ENCODE results near the gene IL19. TPM values are rescaled to one million over a fixed set of nuclear protein-coding genes. Genes with fewer than 3 reads are reported as not detected.

The IL19 gene
- total RNA-seq, 4 donors from 2014 or later = not detected

GRCh38 chr1:206883876-206884275 lies 113.3 kb downstream of the IL19 start:
- no peak for TF ChIP-seq CTCF (IDR thresholded peaks at IDR 0.05 in 4 of 5, conservative IDR thresholded peaks at IDR 0.05 in 1 of 5)
- TF ChIP-seq POLR2A (IDR thresholded peaks at IDR 0.05) = no peak
- no peak for DNase-seq
- no peak for ATAC-seq
- Histone ChIP-seq H3K4me3 (no peak overlapping the region), H3K27ac (no peak overlapping the region), H3K27me3 (no peaks in the 10 kb centered on the region), H3K9me3 (peaks cover 0 to 4% (median 0%) of the 10 kb centered on the region in 3 donors), H3K36me3 (no peaks in the 10 kb centered on the region), H3K4me1 (no peaks in the 10 kb centered on the region)
- in situ Hi-C loops (cut with MboI; ENCODE audit: low sequenced_read_pairs in 4 of 4) (no loop called here), intact Hi-C loops (cut with DNase I; ENCODE audit: low total_unique reads) (no loop called here)

DNA sequence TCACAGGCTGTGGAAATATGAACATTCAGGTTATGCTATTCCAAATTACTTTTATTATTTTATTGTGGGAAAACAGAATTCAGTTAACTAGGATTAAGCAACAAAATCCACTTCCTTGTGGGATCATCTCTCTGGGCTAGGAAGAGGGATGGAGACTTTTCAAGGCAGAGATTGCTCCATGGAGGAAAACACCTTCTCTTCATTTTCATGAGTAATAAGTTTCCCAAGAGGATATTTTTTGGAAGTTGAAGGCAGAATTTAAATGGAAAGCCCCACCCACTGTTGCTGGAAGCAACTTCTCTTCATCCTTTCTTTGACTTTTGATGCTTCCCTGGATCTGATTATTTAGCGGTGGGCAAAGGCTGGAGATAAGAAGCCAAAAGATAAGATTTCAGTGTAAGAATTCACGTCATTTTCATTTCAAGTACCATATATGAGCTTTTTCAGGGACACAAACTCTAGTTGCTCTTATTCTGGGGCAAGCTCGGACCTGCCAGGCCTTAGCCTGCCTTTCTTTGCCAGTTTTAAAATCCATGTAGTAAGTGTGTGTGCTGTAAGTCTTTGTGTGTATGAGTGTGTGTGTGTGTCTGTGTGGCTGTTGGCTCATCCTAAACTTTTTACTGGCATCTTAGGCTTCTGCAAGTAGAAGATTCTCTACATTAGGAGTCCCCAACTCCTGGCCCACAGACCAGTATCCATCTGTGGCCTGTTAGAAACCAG lies 114.9 kb downstream of the IL19 start:
- in situ Hi-C loops (cut with MboI; ENCODE audit: low sequenced_read_pairs in 4 of 4) (no loop called here), intact Hi-C loops (cut with DNase I; ENCODE audit: low total_unique reads) (no loop called here)
- Histone ChIP-seq H3K27ac (no peak overlapping the region), H3K4me3 (no peak overlapping the region), H3K4me1 (peaks cover 0 to 3% of the 10 kb centered on the region in 2 donors), H3K27me3 (no peaks in the 10 kb centered on the region), H3K9me3 (no peaks in the 10 kb centered on the region), H3K36me3 (no peaks in the 10 kb centered on the region)
- no peak for ATAC-seq
- no peak for TF ChIP-seq CTCF (IDR thresholded peaks at IDR 0.05 in 4 of 5, conservative IDR thresholded peaks at IDR 0.05 in 1 of 5)
- TF ChIP-seq POLR2A (IDR thresholded peaks at IDR 0.05) = no peak
- DNase-seq = no peak

DNA sequence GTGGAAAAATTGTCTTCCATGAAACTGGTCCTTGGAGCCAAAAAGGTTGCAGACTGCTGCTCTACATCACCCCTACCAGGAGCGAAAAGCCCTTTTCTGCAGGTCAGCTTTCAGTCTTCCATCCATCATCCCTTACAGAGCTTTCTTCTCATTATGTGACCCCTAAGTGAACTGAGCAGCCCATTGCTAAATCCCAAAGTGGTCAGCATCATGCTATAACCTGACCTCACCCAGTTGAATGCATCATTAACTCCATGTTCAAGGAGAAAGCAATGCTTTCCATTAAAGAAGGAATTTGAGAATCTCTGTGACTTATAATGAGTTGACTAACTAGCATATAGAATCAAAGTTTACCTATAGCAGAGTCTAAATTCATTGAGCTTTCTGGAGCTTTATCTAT lies 116.3 kb downstream of the IL19 start:
- DNase-seq (no peak), ATAC-seq (no peak)
- Histone ChIP-seq H3K9me3 (no peaks in the 10 kb centered on the region), H3K27ac (no peak overlapping the region), H3K36me3 (no peaks in the 10 kb centered on the region), H3K4me1 (peaks cover 4 to 6% of the 10 kb centered on the region in 2 donors), H3K4me3 (no peak overlapping the region), H3K27me3 (no peaks in the 10 kb centered on the region)
- TF ChIP-seq CTCF (IDR thresholded peaks at IDR 0.05 in 4 of 5, conservative IDR thresholded peaks at IDR 0.05 in 1 of 5) (no peak), POLR2A (IDR thresholded peaks at IDR 0.05) (no peak)
- intact Hi-C loops (cut with DNase I; ENCODE audit: low total_unique reads) (no loop called here), in situ Hi-C loops (cut with MboI; ENCODE audit: low sequenced_read_pairs in 4 of 4) (no loop called here)

DNA sequence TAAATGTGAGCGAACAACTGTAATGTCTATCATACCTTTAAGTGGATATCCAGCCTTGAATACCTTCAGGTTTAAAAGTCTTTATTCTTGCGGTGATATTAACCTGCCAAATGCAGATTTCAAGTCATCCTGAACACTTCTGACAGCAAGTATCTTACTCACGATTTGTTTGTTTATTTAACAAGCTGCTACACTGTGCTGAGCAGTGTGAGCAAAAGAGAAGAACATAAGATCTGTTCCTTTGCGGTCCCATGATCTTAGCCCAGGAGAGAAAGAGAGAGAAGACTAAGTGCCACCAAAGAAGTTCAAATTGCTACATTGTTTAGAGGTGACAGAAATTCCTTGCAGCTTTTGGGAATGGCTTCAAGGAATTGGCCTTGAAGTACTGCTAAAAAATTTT lies 117.1 kb downstream of the IL19 start:
- TF ChIP-seq POLR2A (IDR thresholded peaks at IDR 0.05) = no peak
- TF ChIP-seq CTCF (IDR thresholded peaks at IDR 0.05 in 4 of 5, conservative IDR thresholded peaks at IDR 0.05 in 1 of 5) = no peak
- intact Hi-C loops (cut with DNase I; ENCODE audit: low total_unique reads) = no loop called here
- Histone ChIP-seq H3K27me3 (no peaks in the 10 kb centered on the region), H3K9me3 (no peaks in the 10 kb centered on the region), H3K36me3 (no peaks in the 10 kb centered on the region), H3K4me1 (peaks cover 9 to 15% of the 10 kb centered on the region in 2 donors), H3K4me3 (no peak overlapping the region), H3K27ac (no peak overlapping the region)
- no peak for ATAC-seq
- in situ Hi-C loops (cut with MboI; ENCODE audit: low sequenced_read_pairs in 4 of 4) = no loop called here
- no peak for DNase-seq
